ENCODE results near the gene TACSTD2.

- no peak for TF ChIP-seq CTCF (IDR thresholded peaks at IDR 0.05)
- no peak for TF ChIP-seq POLR2AphosphoS5 (IDR thresholded peaks at IDR 0.05)
- no peak for TF ChIP-seq POLR2A (IDR thresholded peaks at IDR 0.05)
These were observed 49.2 kb upstream of the TACSTD2 start for GRCh38 chr1:58626293-58626692.
